Chondrocyte (in vitro differentiated cells): Measurements from ENCODE around the gene PRICKLE1. TPM values are rescaled to one million over a fixed set of nuclear protein-coding genes. Genes with fewer than 3 reads are reported as not detected.

Experiments
- DNase-seq: peaks from one replicate; pipeline ENCODE4 v3.0.0; 2021; ENCODE audit warnings: mixed read lengths, low spot score
- H3K27ac Mint-ChIP-seq: one replicate; pipeline ENCODE4 v1.8.0; 2021; ENCODE audit warnings: mild to moderate bottlenecking, moderate library complexity, mixed read lengths; ENCODE audit not compliant: unreplicated experiment
- H3K27me3 Mint-ChIP-seq: 2 replicates; pipeline ENCODE4 v1.8.0; 2021; ENCODE audit warnings: low read depth, mixed read lengths
- H3K36me3 Mint-ChIP-seq: 2 replicates; pipeline ENCODE4 v1.8.0; 2021; ENCODE audit warnings: low read depth, mixed read lengths
- H3K4me1 Mint-ChIP-seq: 2 replicates; pipeline ENCODE4 v1.8.0; 2021; ENCODE audit warnings: low read depth, mild to moderate bottlenecking, mixed read lengths
- H3K4me3 Mint-ChIP-seq: one replicate; pipeline ENCODE4 v1.8.0; 2021; ENCODE audit warnings: mild to moderate bottlenecking, moderate library complexity, mixed read lengths; ENCODE audit not compliant: unreplicated experiment
- H3K9me3 Mint-ChIP-seq: 2 replicates; pipeline ENCODE4 v1.8.0; 2021; ENCODE audit warnings: low read depth, mixed read lengths
- total RNA-seq: library from RNA; stranded (reverse); gene quantifications from 3 replicates; pipeline ENCODE4 v1.2.1, GENCODE V29; 2021
- TF ChIP-seq, protein P1 (sequence below): fragments of 200-600 bp; sonication (generic); IDR thresholded peaks from 2 replicates; pipeline ENCODE4 v1.5.0; 2021; ENCODE audit warnings: antibody characterized with exemption, mild to moderate bottlenecking, moderate library complexity

Gene PRICKLE1
- total RNA-seq, 1 donor from 2014 or later = 32.0 TPM

DNA sequence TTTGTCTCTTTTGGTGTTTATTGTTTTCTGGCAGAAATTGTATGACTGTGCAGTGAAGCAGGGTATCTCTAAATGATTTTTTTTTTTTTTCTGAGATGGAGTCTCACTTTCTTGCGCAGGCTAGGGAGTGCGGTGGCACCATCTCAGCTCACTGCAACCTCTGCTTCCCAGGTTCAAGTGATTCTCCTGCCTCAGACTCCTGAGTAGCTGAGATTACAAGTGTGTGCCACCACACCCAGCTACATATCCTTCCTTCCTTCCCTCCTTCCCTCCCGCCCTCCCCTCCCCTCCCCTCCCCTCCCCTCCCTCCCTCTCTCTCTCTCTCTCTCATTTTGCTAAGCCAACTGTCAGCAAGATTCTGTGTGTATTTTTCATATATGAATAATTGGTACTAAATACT lies 169.2 kb downstream of the PRICKLE1 start:
- TF ChIP-seq, protein P1, sequence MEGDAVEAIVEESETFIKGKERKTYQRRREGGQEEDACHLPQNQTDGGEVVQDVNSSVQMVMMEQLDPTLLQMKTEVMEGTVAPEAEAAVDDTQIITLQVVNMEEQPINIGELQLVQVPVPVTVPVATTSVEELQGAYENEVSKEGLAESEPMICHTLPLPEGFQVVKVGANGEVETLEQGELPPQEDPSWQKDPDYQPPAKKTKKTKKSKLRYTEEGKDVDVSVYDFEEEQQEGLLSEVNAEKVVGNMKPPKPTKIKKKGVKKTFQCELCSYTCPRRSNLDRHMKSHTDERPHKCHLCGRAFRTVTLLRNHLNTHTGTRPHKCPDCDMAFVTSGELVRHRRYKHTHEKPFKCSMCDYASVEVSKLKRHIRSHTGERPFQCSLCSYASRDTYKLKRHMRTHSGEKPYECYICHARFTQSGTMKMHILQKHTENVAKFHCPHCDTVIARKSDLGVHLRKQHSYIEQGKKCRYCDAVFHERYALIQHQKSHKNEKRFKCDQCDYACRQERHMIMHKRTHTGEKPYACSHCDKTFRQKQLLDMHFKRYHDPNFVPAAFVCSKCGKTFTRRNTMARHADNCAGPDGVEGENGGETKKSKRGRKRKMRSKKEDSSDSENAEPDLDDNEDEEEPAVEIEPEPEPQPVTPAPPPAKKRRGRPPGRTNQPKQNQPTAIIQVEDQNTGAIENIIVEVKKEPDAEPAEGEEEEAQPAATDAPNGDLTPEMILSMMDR = no peak
- Mint-ChIP-seq H3K36me3 (peaks cover 2% of the 10 kb centered on the region), H3K27ac (no peak overlapping the region), H3K9me3 (no peaks in the 10 kb centered on the region), H3K4me1 (peaks cover 28% of the 10 kb centered on the region), H3K27me3 (no peaks in the 10 kb centered on the region), H3K4me3 (no peak overlapping the region)
- no peak for DNase-seq

DNA sequence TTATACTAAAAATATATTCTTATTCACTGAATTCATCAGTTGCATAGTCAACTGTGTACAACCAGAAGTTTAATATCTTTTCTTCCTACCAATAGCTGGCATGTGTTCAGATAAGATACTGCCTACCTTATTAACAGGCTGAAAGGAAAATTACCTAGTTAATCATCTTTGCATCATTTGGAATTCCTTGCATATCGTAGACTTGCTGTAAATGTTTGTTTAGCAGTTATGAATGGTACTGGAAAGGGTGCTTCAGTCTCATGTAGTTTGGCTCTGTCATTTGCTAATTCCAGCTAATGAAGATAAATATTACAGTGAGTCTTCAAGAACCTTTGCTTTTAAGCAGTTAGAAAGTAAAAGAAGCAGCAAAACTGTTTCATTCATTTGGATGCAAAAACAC lies 179.2 kb downstream of the PRICKLE1 start:
- Mint-ChIP-seq H3K36me3 (peaks cover 6% of the 10 kb centered on the region), H3K9me3 (no peaks in the 10 kb centered on the region), H3K4me3 (no peak overlapping the region), H3K27me3 (no peaks in the 10 kb centered on the region), H3K27ac (no peak overlapping the region), H3K4me1 (peaks cover 15% of the 10 kb centered on the region)
- DNase-seq = no peak
- TF ChIP-seq, protein P1 = no peak

DNA sequence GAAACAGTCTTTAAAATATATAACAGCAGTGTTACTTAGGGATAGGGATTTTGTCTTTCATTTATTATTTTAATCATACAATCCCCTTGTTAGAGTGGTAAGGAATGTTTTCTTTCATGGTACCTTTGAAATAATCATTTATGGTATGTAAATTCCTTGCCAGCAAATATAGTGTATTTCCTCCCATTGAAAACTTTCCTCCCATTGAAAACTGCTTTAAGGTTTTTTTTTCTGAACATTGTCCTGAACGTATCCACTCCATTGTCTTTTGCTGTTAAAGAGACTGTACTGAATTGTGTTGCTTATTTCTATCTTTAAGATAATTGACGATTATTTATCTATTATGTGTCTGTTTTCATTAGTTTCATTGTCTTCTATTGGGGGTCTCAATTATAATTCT lies 180.1 kb downstream of the PRICKLE1 start:
- Mint-ChIP-seq H3K36me3 (peaks cover 9% of the 10 kb centered on the region), H3K4me3 (no peak overlapping the region), H3K27me3 (no peaks in the 10 kb centered on the region), H3K4me1 (peaks cover 15% of the 10 kb centered on the region), H3K9me3 (no peaks in the 10 kb centered on the region), H3K27ac (peak overlapping the region; percentile 51)
- TF ChIP-seq, protein P1 = no peak
- DNase-seq = no peak

DNA sequence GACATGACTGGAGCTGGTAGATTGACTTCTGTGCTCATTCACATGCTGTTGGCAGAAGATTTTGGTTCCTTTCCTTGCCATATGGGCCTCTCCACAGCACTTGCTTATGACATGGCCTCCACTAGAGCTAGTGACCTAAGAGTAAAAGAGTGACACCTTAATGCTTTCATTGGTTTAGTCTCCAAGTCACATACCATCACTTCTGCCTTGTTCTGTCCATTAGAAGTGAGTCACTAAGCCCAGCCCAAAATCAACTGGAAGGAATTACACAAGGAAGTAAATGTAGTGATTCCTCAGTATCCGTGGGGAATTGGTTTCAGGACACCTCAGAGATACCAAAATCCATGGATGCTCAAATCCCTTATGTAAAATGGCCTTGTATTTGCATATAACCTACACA lies 182.2 kb downstream of the PRICKLE1 start:
- H3K27ac Mint-ChIP-seq = no peak overlapping the region
- H3K36me3 Mint-ChIP-seq = peaks cover 9% of the 10 kb centered on the region
- no peak for DNase-seq
- H3K27me3 Mint-ChIP-seq = no peaks in the 10 kb centered on the region
- TF ChIP-seq, protein P1 = no peak
- H3K4me3 Mint-ChIP-seq = no peak overlapping the region
- H3K9me3 Mint-ChIP-seq = no peaks in the 10 kb centered on the region
- H3K4me1 Mint-ChIP-seq = peaks cover 15% of the 10 kb centered on the region
